GM18867 (cell line): Measurements from ENCODE around the gene RPP40.
"Not testable (repeated sequence)": the region's sequence is repeated elsewhere in the genome, so short reads cannot be mapped to it uniquely, and the experiment has no call there.

ENCODE experiments used
- ATAC-seq: cut with Tn5 transposase; IDR thresholded peaks from one replicate; pipeline ENCODE4 v1.9.1; 2021; ENCODE audit warnings: mild to moderate bottlenecking, moderate library complexity; ENCODE audit not compliant: unreplicated experiment

The RPP40 gene

GRCh38 chr6:5003604-5004372, at the start of gene RPP40:
RPP40 (minus strand) TSS chr6:5004037; CDS start chr6:5004002, 35 bp downstream.
- ATAC-seq = peak; percentile 94

DNA sequence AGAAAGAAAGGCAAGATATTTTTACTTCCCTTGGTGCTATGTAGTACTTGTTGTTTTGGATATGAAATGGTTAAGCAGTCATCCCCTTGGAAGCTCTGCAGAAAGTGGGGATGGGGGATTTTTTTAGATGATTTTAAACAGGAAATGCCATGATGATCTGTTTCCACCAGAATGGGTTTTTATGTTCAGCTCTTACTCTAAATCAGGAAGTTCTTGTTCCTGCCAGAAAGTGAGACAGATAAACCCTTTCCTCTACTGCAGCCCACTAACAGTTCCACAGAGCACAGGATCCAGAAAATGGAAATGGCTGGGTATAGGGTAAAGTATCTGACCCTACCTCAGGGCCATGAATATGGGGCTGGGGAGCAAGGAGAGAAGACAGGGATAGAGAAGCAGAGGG, 49.2 kb upstream of the RPP40 start:
- no peak for ATAC-seq

GRCh38 chr6:5051394-5051793, 47.6 kb upstream of the RPP40 start:
- ATAC-seq = no peak

DNA sequence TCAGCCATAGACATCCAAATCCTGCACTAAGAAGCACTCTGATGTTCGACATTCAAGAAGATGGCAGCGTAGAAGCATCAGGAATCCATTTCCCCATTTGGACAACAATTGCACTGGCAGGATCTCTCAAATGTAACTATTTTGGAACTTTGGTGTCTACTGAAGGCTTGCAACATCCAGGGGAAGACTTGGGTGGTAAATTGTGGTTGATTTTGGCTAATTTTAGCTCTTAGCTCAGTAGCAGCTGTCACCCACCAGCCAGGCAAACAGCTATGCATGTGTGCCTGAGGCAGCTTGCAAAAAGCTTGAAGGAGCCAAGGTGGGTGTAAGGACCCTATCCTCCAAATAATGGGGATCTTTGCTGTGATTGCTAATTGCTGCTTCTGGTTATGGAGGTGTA, 46.2 kb upstream of the RPP40 start:
- no peak for ATAC-seq

DNA sequence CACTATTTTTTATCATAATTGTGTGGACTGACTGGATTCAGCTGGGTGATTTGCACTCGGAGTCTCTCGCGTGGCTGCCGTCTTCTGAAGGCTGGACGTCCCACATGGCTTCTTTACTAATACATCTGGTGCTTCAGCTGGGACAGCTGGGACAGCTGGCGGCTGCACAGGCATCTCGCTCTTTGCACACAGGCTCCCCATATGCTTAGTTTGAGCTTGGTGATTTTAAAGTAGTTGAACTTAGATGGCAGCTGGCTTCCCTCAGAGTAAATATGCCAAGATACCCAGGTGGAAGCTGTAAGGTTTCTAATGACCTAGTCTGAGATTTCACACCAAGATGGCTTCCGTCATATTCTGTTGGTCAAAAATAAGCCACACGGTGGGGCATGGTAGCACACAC, 42.6 kb upstream of the RPP40 start:
- no peak for ATAC-seq

DNA sequence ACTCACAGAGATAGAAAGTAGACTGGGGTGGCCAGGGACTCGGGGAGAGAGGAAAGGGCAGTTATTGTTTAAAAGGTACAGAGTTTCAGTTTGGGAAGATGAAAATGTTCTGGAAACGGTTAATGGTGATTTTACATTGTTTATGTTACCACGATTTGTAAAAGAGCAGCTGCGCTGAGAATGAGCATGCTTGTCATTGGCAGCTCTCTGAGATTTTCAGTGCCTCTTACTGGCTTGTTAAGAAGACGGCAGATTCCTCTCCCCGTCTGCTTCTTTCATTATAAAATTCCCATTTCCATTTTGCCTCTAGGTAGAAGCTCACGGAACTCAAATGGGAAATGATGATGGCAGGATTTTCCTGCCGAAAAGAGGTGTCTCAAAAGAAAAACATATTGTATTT, 41.6 kb upstream of the RPP40 start:
- ATAC-seq = no peak

- no peak for ATAC-seq
Measured at GRCh38 chr6:5044866-5045265, 41.0 kb upstream of the RPP40 start.

DNA sequence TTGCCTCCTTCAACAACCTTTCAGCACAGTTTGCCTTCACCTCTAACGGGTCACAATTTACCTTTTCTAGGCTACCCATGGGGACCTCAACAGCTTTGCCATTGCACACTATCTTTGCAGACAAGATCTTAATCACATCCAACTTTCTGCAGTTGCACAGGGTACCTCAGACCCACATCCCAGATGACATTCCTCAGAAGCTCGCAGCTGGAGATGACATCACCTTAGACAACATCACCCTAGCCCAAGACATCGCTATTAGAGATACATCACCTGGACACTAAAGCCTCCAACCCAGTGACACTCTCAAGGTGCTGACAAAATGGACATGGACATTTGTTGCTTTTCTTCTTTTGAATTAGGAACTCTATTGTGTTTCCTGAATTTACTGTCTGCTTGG, 38.6 kb upstream of the RPP40 start:
- no peak for ATAC-seq

- ATAC-seq = no peak
Measured at GRCh38 chr6:5041955-5042354, 38.1 kb upstream of the RPP40 start.

DNA sequence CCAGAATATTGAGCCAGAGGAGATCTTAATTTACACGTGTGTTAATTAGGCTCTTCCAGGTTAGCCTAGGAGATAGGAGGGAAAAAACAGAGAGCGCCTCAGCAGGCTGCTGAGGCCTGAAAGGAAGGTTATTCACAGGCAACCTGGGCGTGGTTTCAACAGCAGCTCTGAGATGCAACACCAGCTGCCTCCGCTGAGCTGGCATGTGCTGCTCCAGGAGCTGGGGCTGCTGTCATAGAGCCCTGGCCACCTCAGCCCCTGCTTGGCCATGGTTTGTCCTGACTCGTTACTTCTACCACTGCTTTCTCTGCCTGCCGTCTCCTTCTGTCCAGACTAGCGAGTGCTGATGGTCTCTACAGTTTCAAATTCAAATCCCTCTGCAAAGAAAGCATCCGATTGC, 32.4 kb upstream of the RPP40 start:
- ATAC-seq = no peak

- no peak for ATAC-seq
Measured at GRCh38 chr6:5034736-5035135, 30.9 kb upstream of the RPP40 start.

GRCh38 chr6:5034328-5034727, 30.5 kb upstream of the RPP40 start:
- no peak for ATAC-seq

DNA sequence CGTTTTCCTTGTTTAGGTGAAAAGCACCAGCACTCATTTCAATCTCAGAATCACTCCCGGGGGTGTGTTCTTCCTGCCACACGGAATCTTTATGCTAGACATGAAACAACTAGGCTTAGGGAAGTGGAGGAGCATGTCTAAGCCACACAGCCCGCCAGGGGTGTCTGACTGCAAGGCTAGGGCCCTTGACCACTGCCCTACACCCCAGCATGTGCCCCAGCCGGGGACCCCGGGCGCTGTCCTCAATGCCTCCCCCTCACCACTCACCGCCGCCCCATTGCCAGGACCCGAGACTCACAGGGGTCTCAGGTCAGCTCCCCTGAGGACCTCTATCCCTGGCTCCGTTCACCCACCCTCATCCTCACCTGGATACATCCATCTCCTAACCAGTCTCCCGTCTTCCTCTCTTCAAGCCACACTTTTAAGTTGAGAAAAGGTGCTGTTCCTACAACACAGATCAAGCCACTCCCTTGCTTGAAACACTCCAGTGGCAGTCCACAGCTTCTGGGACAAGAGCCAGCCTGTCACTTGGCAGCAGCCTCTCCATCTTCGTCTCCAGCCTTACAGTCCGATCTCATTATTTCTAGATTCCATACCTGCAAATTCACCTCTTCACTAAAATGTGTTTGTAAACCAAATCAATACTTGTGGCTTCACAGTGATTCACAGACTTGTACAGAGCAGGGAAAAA, 29.5 kb upstream of the RPP40 start:
- ATAC-seq = not testable (repeated sequence)

DNA sequence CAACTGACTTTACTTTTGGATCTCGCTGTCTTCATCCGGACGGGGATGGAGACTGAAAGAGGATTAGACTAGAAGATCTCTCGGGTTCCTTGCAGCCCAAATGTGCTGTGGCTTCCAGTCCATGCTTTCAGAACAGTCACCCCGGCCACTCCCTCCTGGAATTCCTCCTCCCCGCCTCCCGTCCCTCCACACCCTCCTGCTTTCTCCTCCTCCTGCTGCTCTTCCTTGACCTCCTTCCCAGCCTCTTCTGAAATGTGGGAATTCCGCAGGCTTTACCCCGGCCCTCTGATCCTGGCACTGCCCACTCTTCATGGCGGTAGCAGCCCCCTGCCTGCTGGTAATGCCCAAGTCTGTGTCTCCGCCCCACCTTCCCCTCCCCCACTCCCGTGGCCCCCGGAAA, 28.9 kb upstream of the RPP40 start:
- ATAC-seq = not testable (repeated sequence)

- no peak for ATAC-seq
Measured at GRCh38 chr6:5031150-5031549, 27.3 kb upstream of the RPP40 start.

DNA sequence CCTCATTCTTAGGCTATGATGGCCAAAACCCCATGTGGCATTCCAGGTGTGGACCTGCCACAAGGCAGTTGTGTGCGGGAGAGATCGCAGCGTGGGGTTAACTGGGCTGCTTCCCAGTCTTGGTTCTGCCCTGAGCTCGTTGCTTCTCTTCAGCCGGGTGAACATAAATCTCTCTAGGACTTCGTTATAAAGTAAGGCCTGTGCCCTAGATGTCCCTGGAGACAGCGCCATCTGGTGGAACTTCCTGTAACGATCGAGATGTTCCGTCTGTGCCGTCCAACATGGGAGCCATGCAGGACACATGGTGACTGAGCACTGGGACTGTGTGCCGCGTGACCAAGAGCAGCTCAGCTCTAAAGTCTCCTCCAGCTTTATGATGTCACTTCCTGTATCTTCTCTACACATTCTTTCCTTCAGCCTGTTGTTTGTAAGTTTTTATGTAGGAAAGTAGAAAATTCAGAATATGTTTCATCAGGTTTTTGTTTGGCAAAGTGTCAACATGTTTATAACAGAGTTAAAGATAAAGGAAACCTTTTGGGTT, 26.8 kb upstream of the RPP40 start:
- ATAC-seq = peak; percentile 90

- no peak for ATAC-seq
Measured at GRCh38 chr6:5029609-5030008, 25.8 kb upstream of the RPP40 start.

- no peak for ATAC-seq
Measured at GRCh38 chr6:5028921-5029320, 25.1 kb upstream of the RPP40 start.

GRCh38 chr6:5028301-5028700, 24.5 kb upstream of the RPP40 start:
- ATAC-seq = no peak

- ATAC-seq = no peak
Measured at GRCh38 chr6:5025911-5026819, 22.3 kb upstream of the RPP40 start.

- ATAC-seq = no peak
Measured at GRCh38 chr6:5023923-5024322, 20.1 kb upstream of the RPP40 start.
